NCI-H1105 treated with DMSO at 0.1 percent for 48 hours (cell line): ENCODE results near the gene PHLPP2.
A peak's percentile ranks its signal among the peaks of the same experiment; 100 is the strongest.

ENCODE experiments used
- DNase-seq: peaks from one replicate; lab custom pipeline; 2025; lab: John Stamatoyannopoulos, UW

Gene PHLPP2

GRCh38 chr16:71670537-71670936, 54.0 kb downstream of the PHLPP2 start:
- no peak for DNase-seq

GRCh38 chr16:71669926-71670536, 54.5 kb downstream of the PHLPP2 start:
- DNase-seq, result no peak

DNA sequence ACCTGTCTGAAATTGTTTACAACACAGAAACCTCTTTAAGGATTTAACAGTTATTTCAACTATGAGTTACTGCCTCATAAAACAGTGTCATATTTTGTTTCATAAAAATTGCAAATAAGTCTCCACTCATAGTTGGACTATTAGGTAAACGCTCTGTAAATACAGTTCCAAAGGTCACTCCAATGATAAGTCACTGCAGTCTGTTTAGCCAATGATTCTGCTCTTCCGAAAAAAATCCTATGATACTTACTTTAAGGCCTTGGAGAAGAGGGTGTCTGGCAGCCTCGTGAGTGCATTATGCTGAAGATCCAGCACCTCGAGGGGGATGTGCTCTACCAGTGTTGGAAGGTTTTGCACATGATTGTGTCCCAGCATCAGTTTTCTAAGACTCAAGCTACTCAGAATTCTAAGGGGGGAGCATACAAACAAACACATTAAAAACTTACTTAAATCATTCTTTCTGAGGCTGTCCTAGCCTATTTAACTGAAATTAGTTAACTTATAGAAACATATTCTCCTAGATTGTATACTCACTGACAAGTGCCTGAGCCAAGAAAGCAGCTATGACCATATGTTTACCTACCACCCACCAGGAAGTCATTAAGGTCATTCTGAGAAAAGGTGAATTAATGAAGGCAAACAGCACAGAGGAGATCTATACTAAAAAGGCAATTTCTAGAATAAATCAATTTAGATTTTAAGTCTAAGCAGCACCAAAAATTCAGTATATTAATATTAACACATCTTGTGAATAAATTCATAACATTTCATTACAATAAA, 57.4 kb downstream of the PHLPP2 start:
- DNase-seq, result no peak

DNA sequence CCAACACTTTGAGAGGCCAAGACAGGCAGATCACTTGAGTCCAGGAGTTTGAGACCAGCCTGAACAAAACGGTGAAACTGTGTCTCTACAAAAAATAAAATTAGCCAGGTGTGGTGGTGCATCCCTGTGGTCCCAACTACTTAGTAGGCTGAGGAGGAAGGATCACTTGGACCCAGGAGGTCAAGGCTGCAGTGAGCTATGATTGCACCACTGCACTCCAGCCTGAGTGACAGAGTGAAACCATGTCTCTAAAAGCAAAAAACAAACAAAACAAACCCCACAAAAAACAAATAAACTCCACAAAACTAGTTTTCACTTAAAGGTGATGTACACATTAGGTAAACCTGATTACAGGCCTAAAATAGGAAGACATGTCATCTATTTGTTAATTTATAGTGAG, 58.2 kb downstream of the PHLPP2 start:
- no peak for DNase-seq

GRCh38 chr16:71659471-71659870, 65.0 kb downstream of the PHLPP2 start:
- DNase-seq, result no peak

GRCh38 chr16:71658771-71659170, 65.7 kb downstream of the PHLPP2 start:
- no peak for DNase-seq

DNA sequence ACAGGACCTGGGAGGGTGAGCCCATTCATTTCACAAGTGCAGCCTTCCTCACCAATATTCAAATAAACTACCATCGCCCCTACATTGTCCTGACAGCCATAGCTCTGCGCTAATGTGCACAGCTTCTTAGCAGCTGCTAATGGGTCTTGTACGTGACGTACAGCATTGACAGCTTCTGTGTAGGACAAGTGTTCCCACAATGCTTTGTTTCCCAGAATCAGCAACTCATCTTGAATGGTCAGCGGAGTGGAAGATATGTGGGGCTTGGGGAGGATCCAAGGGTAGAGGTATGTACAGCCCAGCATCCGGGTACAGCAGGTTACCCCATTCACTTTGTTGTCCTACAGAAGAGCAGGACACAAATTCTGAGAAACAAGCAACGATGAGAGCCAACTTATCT, 74.8 kb downstream of the PHLPP2 start:
- no peak for DNase-seq

DNA sequence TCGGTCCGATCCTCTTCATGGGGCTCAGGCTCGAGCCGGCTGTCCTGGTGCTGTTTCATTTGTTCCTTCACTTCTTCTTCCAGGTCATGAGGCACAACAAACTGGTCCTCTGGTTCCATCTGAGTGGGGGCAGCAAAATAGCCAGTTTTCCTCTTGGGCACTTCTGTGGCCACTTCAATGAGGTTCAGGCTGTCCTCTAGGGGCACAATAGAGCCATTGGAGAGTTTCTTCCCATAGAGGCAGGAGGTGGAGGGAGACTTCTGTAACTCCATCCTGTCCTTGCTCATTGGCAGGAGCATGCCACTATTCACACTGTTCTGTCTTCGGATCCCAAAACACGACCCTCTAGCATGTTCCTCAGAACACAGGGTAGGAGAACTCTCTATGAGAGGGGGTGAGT, 75.6 kb downstream of the PHLPP2 start:
- DNase-seq, result no peak

DNA sequence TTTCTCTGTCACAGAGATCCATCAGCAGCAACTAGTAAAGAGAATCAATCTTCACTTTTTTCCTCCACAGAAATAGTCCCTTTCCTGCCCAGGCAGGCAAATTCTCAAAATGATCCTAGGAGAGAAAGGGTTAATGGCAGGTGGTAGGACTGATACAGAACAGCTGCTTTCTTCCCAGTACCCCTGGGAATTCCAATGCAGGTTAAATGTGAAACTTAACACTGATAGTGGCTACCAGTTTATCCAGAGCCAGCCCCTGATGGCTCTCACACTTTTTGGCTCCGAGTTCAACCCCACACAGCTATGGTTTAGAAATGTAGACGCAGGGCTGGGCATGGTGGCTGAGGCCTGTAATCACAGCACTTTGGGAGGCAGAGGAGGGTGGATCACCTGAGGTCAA, 76.3 kb downstream of the PHLPP2 start:
- DNase-seq, result no peak

DNA sequence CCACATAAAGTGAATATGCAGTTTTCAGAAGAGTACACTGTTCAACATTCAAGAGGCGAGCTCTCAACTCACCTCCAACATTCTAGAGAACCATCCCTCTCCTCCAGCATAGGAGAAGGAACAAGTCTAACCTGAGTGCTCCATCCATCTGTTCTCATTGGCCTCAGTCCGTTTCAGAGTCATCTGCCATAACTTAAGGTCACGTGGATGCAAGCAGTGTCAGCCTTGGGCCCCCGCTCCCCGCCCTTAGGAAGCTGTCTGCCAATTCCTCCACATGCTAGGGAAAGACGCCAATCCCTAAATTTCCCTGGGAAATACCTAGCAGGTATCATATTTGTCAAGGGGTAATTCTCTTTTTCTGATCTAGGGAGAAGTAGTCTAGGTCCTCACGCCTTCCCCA, 77.1 kb downstream of the PHLPP2 start:
- DNase-seq, result no peak

DNA sequence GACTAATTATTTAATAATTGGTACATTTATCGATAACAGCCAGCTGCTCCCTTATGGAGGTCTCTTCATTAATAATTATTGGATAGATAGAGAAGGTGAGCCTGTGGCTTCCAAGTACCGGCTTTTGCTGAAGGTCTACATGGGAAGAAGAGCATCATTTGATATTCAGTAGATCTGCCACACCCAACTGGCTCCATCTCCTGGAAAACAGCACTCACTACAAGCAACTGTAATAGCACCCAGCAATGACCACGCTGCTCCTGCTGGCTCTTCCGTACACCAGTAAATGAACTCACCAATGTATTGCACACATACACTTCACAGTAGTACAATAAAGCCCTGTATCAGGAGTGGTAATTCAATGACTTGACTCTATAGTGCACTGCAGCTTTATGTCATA, 79.1 kb downstream of the PHLPP2 start:
- peak; percentile 11 for DNase-seq

GRCh38 chr16:71637398-71637797, 87.1 kb downstream of the PHLPP2 start:
- no peak for DNase-seq

- no peak for DNase-seq
These were observed 88.9 kb downstream of the PHLPP2 start for GRCh38 chr16:71635632-71636031.

DNA sequence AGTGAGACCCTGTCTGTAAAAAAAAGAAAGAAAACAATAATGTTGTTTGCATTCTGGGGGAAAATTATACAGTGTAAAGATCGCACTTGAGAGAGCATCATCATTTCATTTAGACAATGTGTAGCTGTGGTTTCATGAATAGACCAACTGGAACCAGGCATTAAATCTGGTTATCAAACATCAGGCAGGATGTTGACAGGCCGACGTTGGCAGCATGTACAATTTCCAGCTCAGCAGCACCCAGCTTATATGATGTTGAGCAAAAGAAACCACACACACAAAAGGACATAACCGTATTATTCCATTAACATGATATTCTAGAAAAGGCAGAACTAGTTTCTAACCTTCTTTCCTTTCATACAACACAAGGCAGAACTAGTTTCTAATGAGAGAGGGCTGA, 92.7 kb downstream of the PHLPP2 start:
- DNase-seq, result no peak

GRCh38 chr16:71630808-71631207, 93.7 kb downstream of the PHLPP2 start:
- DNase-seq, result no peak

GRCh38 chr16:71629278-71630016, 95.1 kb downstream of the PHLPP2 start:
- DNase-seq, result no peak

DNA sequence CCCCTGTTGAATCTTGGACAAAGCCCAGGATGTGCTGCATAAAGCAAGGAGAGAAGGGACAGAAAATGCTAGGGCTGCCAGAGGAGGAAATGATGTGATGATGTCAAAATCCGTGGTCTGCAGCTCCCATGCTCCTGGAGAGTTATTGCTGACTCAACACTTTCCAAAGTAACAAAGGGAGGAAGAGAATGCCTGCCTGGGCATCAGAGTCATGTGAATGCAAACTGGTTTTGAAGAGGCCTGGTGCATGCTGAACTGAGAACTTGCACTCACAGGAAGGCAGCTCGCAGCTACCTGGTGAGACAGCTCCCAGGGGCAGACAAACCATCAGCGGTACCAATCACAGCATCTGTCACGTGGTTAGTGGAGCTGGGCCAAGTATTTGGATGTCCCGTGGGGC, 95.7 kb downstream of the PHLPP2 start:
- no peak for DNase-seq

- no peak for DNase-seq
These were observed 96.7 kb downstream of the PHLPP2 start for GRCh38 chr16:71627731-71628181.

GRCh38 chr16:71626858-71627213, 97.7 kb downstream of the PHLPP2 start:
- no peak for DNase-seq

DNA sequence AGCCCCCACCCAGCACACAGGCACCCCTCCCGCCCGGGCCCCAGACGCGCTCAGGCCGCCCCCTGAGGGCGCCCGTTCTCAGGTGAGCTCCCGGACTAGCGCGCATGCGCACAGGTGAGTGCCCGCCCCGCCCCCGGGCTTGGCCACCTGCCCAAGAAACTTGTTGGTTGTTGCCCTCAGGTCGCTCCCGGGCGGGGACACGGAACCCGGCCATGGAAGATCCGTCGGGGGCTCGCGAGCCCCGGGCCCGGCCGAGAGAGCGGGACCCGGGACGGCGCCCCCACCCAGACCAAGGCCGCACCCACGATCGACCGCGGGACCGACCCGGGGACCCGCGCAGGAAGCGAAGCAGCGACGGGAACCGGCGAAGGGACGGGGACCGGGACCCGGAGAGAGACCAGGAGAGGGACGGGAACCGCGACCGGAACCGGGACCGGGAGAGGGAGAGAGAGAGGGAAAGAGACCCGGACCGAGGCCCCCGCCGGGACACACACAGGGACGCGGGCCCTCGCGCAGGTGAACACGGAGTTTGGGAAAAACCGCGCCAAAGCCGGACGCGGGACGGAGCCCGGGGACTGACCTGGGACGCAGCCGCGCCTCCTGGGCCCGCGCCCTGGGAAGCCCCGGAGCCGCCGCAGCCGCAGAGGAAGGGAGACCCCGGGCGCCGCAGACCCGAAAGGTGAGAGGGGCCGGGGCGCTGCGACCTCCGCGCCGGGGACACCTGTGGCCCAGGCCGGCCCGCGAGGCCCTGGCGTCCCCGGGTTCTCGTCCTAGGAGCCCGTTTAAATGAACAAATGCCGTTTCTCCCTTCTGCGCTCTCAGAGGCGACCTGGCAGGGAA, 98.3 kb downstream of the PHLPP2 start, which contains the start of gene MARVELD3:
TSS of gene MARVELD3 (plus strand) at position 167 of the 840 bp plus-strand sequence. CDS start at position 213, 46 bp downstream.
- DNase-seq, result peak; percentile 70

DNA sequence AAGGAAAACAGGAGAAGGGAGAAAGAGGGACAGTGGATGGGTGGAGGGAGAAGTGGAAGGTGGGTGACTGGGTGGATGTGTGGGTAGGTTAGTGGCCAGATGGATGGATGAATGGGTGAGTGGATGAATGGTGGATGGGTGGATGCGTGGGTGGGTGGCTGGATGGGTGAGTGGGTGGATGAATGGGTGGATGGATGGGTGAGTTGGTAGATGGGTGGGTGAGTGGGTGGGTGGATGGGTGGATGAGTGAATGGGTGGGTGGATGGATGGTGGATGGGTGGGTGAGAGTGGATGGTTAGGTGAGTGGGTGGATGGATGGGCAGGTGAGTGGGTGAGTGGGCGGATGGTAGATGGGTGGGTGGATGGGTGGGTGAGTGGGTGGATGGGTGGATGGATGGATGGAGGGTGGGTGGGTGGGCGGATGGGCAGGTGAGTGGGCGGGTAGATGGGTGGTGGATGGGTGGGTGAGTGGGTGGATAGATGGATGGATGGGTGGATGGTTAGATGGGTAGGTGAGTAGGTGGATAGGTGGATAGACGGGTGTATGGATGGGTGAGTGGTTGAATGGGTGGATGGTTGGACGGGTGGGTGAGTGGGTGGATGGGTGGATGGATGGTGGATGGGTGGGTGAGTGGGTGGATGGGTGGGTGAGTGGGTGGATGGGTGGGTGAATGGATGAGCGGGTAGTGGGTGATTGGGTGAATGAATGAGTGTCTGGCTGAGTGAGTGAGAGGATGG, 99.2 kb downstream of the PHLPP2 start:
- no peak for DNase-seq
